Measurements from ENCODE around the gene ATP12A.

ATP12A gene

GRCh38 chr13:24651718-24652345, 28.4 kb upstream of the ATP12A start:
- no peak for TF ChIP-seq REST (IDR thresholded peaks at IDR 0.05; ENCODE audit: insufficient read depth in 1 of 2, low read depth in 2 of 2, low read length in 2 of 2)
- no peak for TF ChIP-seq TAF1 (IDR thresholded peaks at IDR 0.05; ENCODE audit: borderline replicate concordance, insufficient read depth, low read length)
- TF ChIP-seq SIN3A (IDR thresholded peaks at IDR 0.05; ENCODE audit: borderline replicate concordance, insufficient read depth, low read length): no peak
- no peak for TF ChIP-seq POLR2AphosphoS5 (IDR thresholded peaks at IDR 0.05; ENCODE audit: low read depth, low read length)
- TF ChIP-seq FOXP2 (optimal IDR thresholded peaks at IDR 0.05; ENCODE audit: borderline replicate concordance, extremely low read depth, extremely low read length, insufficient read depth): no peak

- no peak for TF ChIP-seq FOXP2 (optimal IDR thresholded peaks at IDR 0.05; ENCODE audit: borderline replicate concordance, extremely low read depth, extremely low read length, insufficient read depth)
Measured at GRCh38 chr13:24652359-24652758, 27.8 kb upstream of the ATP12A start.

- TF ChIP-seq FOXP2 (optimal IDR thresholded peaks at IDR 0.05; ENCODE audit: borderline replicate concordance, extremely low read depth, extremely low read length, insufficient read depth): no peak
- TF ChIP-seq TAF1 (IDR thresholded peaks at IDR 0.05; ENCODE audit: borderline replicate concordance, insufficient read depth, low read length): no peak
- TF ChIP-seq SIN3A (IDR thresholded peaks at IDR 0.05; ENCODE audit: borderline replicate concordance, insufficient read depth, low read length): no peak
- no peak for TF ChIP-seq REST (IDR thresholded peaks at IDR 0.05; ENCODE audit: insufficient read depth in 1 of 2, low read depth in 2 of 2, low read length in 2 of 2)
- TF ChIP-seq POLR2AphosphoS5 (IDR thresholded peaks at IDR 0.05; ENCODE audit: low read depth, low read length): no peak
Measured at GRCh38 chr13:24654741-24655140, 25.5 kb upstream of the ATP12A start.

GRCh38 chr13:24659239-24659638, 21.0 kb upstream of the ATP12A start:
- no peak for TF ChIP-seq FOXP2 (optimal IDR thresholded peaks at IDR 0.05; ENCODE audit: borderline replicate concordance, extremely low read depth, extremely low read length, insufficient read depth)
- TF ChIP-seq POLR2AphosphoS5 (IDR thresholded peaks at IDR 0.05; ENCODE audit: low read depth, low read length): no peak
- no peak for TF ChIP-seq SIN3A (IDR thresholded peaks at IDR 0.05; ENCODE audit: borderline replicate concordance, insufficient read depth, low read length)
- TF ChIP-seq REST (IDR thresholded peaks at IDR 0.05; ENCODE audit: insufficient read depth in 1 of 2, low read depth in 2 of 2, low read length in 2 of 2): no peak

DNA sequence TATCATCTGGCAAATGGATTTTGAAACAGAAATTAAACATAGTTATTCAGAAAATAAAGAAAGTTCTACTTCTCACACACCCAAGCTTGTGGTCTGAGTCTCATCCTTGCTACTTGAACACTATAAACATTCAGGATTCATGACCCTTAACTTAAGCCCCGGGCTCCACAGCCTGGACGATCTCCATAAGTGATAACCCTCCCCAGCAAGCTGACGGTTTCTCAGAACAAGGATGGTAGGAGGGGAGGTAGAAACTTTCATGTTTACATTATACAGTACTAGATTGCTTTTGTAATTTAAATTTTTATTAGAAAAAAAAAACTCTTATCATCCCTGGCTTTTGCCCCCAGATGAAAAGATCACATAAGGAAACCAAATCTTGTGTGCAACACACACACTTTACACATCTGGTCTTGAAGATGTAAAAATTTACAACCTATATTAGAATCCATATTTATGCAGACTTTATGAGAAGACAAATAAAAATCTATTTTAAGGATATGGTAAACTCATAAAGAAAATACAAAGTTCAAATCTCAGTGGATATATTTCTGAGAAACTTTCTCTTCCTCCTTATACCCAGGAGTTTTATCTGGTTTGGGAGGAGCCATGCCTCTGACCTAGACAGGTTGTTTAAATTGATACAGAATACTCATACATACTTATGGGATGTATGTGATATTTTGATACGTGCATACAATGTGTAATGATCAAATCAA, 20.0 kb upstream of the ATP12A start:
- TF ChIP-seq REST (IDR thresholded peaks at IDR 0.05; ENCODE audit: insufficient read depth in 1 of 2, low read depth in 2 of 2, low read length in 2 of 2) (no peak), POLR2AphosphoS5 (IDR thresholded peaks at IDR 0.05; ENCODE audit: low read depth, low read length) (no peak)

Measured in PFSK-1 (cell line).